Activated CD8-positive, alpha-beta memory T cell treated with anti-CD3 and anti-CD28 coated beads, Interleukin-2, amount 10 ng/mL, durations not matched to agents 7 days and 5 days (primary cell): Measurements from ENCODE around the gene CAPN13. TPM values are rescaled to one million over a fixed set of nuclear protein-coding genes. Genes with fewer than 3 reads are reported as not detected.

Experiments
- ATAC-seq: fragments of 150-1000 bp; cut with Tn5 transposase; one replicate; pipeline ENCODE4 v1.10.0; 2021; ENCODE audit warnings: moderate library complexity
- CTCF ChIA-PET: fragments of 350-600 bp; sonication (Branson Sonifier 250); formaldehyde crosslinking; loops from one replicate; lab custom pipeline; 2021; ENCODE audit warnings: antibody characterized with exemption; lab: Charles Lee
- DNase-seq: peaks from one replicate; pipeline ENCODE4 v3.0.0-alpha.2; 2020
- H3K27ac Mint-ChIP-seq: one replicate; pipeline ENCODE4 v1.8.0; 2021; ENCODE audit warnings: mild to moderate bottlenecking, mixed read lengths
- H3K27me3 Mint-ChIP-seq: one replicate; pipeline ENCODE4 v1.8.0; 2021; ENCODE audit warnings: mixed read lengths
- H3K36me3 Mint-ChIP-seq: one replicate; pipeline ENCODE4 v1.8.0; 2021; ENCODE audit warnings: mild to moderate bottlenecking, mixed read lengths
- H3K4me1 Mint-ChIP-seq: one replicate; pipeline ENCODE4 v1.8.0; 2021; ENCODE audit warnings: mixed read lengths
- H3K4me3 Mint-ChIP-seq: one replicate; pipeline ENCODE4 v1.8.0; 2021; ENCODE audit warnings: mild to moderate bottlenecking, moderate library complexity, mixed read lengths
- H3K9me3 Mint-ChIP-seq: one replicate; pipeline ENCODE4 v1.8.0; 2022; ENCODE audit warnings: low read depth, mixed read lengths
- total RNA-seq, 2 experiments: library from RNA; stranded (reverse); gene quantifications; one replicate each; pipeline ENCODE4 v1.2.3, GENCODE V29; 2021

The CAPN13 gene
- total RNA-seq, 2 experiments from 2014 or later, result not detected

DNA sequence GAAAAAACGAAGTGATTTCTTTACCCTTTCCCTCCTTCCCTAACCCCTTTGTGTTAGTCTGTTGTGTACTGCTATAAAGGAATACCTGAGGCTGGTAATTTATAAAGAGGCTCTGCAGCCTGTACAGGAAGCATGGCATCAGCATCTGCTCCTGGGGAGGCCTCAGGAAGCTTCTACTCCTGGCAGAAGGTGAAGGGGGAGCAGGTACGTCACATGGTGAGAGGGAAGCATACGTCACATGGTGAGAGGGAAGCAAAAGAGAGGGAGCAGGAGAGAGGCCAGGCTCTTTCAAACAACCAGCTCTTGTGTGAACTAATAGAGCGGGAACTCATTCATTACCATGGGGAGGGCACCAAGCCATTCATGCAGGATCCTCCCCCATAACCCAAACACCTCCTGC lies 126.2 kb downstream of the CAPN13 start:
- no peak overlapping the region for H3K4me3 Mint-ChIP-seq
- no peaks in the 10 kb centered on the region for H3K4me1 Mint-ChIP-seq
- H3K27ac Mint-ChIP-seq, result no peak overlapping the region
- ATAC-seq (no peak), DNase-seq (peak; percentile 23)
- no peaks in the 10 kb centered on the region for H3K9me3 Mint-ChIP-seq
- H3K27me3 Mint-ChIP-seq, result no peaks in the 10 kb centered on the region
- CTCF ChIA-PET, result interaction anchor here (0.9 to 1.4 kb wide), 3 partner anchors 26 to 516 kb away, joined by 3 to 4 read pairs (median 3); no protein-coding TSS in a partner anchor
- H3K36me3 Mint-ChIP-seq, result no peaks in the 10 kb centered on the region

- DNase-seq, result peak; percentile 16
- Mint-ChIP-seq H3K27me3 (no peaks in the 10 kb centered on the region), H3K9me3 (no peaks in the 10 kb centered on the region), H3K4me3 (no peak overlapping the region), H3K27ac (no peak overlapping the region), H3K4me1 (no peaks in the 10 kb centered on the region), H3K36me3 (no peaks in the 10 kb centered on the region)
- CTCF ChIA-PET, result no interaction called here
- ATAC-seq, result no peak
These were observed 127.1 kb downstream of the CAPN13 start for GRCh38 chr2:30680121-30680520.

DNA sequence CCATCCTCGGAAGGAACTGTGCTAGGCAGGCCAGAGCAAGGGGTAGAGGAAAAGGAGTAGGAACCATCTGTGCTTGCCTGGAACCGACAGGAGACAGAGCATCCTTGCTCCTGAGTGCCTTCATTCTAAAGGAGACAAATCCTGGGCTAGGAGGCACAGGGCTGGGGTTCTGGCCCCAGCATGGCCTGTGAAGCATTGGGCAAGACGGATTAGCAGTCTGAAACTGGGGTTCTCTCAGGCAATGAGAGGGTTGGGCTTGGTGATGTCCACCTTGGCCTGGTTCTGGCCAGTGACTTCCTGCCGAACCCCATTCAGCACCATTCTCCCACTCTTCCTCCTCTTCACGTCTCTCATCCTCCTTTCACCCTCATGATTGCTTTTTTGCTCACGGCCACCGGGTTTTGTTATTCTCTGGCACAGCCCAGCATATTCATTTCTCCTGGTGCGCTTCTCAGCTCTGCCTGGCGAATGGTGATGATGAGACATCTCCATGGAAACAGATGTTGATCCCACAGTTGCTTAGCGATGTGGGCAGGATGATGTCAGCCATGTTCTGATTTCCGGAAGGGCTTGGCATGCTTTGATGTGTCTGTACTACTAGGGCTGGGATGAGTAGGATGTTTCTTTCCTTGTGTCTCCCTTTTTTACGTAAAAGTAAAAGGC lies 127.7 kb downstream of the CAPN13 start:
- ATAC-seq (no peak), DNase-seq (peak; percentile 30)
- H3K4me3 Mint-ChIP-seq, result no peak overlapping the region
- no peaks in the 10 kb centered on the region for H3K9me3 Mint-ChIP-seq
- H3K27ac Mint-ChIP-seq, result no peak overlapping the region
- CTCF ChIA-PET, result no interaction called here
- H3K36me3 Mint-ChIP-seq, result no peaks in the 10 kb centered on the region
- H3K4me1 Mint-ChIP-seq, result no peaks in the 10 kb centered on the region
- peaks cover 3% of the 10 kb centered on the region for H3K27me3 Mint-ChIP-seq

- Mint-ChIP-seq H3K4me1 (no peaks in the 10 kb centered on the region), H3K9me3 (no peaks in the 10 kb centered on the region), H3K27ac (no peak overlapping the region), H3K27me3 (peaks cover 7% of the 10 kb centered on the region), H3K36me3 (no peaks in the 10 kb centered on the region), H3K4me3 (no peak overlapping the region)
- CTCF ChIA-PET, result interaction anchor here (1.6 kb wide), 1 partner anchor 514 kb away, joined by 4 read pairs; no protein-coding TSS in a partner anchor
- DNase-seq, result peak; percentile 19
- no peak for ATAC-seq
These were observed 128.7 kb downstream of the CAPN13 start for GRCh38 chr2:30678410-30679137.

- CTCF ChIA-PET, result interaction anchor here (1.6 kb wide), 1 partner anchor 513 kb away, joined by 4 read pairs; no protein-coding TSS in a partner anchor
- Mint-ChIP-seq H3K4me3 (no peak overlapping the region), H3K36me3 (no peaks in the 10 kb centered on the region), H3K9me3 (no peaks in the 10 kb centered on the region), H3K27ac (no peak overlapping the region), H3K27me3 (peaks cover 9% of the 10 kb centered on the region), H3K4me1 (no peaks in the 10 kb centered on the region)
- ATAC-seq (no peak), DNase-seq (peak; percentile 26)
These were observed 129.3 kb downstream of the CAPN13 start for GRCh38 chr2:30677861-30678385.

DNA sequence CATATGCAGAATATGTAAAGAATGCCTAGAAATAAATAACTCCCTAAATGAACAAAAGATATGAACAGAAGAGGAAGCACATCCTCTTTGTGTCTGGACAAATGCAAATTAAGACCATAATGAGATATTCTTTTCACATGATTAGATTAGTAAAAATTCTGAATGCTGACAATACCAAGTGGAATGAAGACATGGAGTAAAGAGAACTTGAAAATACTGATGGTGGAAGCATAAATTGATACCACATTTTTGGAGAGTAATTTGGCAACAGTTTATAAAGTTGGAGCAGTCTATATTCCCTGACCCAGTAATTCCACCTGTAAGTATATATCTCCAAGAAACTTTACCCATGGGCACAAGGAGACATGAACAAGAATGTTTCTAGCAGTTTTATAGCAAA lies 130.0 kb downstream of the CAPN13 start:
- no peak overlapping the region for H3K27ac Mint-ChIP-seq
- H3K27me3 Mint-ChIP-seq, result peaks cover 14% of the 10 kb centered on the region
- no peaks in the 10 kb centered on the region for H3K4me1 Mint-ChIP-seq
- CTCF ChIA-PET, result no interaction called here
- H3K9me3 Mint-ChIP-seq, result no peaks in the 10 kb centered on the region
- H3K36me3 Mint-ChIP-seq, result no peaks in the 10 kb centered on the region
- DNase-seq (no peak), ATAC-seq (no peak)
- H3K4me3 Mint-ChIP-seq, result no peak overlapping the region

DNA sequence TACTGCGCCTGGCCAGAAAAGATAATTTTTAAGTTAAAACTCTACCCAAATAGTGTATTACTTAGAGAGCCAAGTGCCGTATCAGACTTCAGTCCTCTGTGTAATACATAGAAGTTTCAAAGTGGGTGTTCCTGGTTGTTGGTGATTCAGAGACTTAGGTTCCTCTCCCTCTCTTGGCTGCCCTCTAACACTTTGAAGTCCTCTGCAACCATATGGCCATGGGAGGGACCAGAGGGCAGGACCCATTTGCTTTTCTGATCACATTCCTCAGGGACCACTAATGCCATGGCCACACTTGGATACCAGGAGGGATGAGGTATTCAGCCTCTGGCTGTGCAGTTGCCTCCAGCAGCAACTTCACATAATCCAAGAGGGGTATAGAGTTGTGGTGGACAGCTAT lies 131.5 kb downstream of the CAPN13 start:
- Mint-ChIP-seq H3K9me3 (no peaks in the 10 kb centered on the region), H3K4me3 (no peak overlapping the region), H3K4me1 (no peaks in the 10 kb centered on the region), H3K36me3 (no peaks in the 10 kb centered on the region), H3K27ac (no peak overlapping the region), H3K27me3 (peaks cover 15% of the 10 kb centered on the region)
- DNase-seq (peak; percentile 19), ATAC-seq (no peak)
- CTCF ChIA-PET, result no interaction called here

DNA sequence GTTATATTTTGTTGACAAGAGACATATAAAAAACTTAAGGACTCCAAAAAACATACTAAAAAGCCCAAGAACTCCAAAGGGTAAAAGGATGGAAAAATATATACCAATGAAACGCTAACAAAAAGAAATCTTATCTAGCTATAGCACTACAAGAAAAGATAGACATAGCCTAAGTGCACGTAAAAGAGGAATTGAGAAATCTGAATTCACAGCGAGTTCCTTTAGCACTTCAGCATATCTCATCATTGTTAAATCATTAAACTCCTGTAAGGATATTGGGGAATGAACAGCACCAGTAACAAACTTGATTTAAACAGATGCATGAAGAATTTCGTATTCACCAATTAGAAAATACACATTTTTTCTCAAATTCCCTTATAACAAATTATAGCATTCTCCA lies 134.1 kb downstream of the CAPN13 start:
- ATAC-seq (no peak), DNase-seq (no peak)
- no peaks in the 10 kb centered on the region for H3K4me1 Mint-ChIP-seq
- H3K27me3 Mint-ChIP-seq, result peaks cover 15% of the 10 kb centered on the region
- CTCF ChIA-PET, result interaction anchor here (1.0 kb wide), 1 partner anchor 38 kb away, joined by 4 read pairs; no protein-coding TSS in a partner anchor
- no peak overlapping the region for H3K27ac Mint-ChIP-seq
- H3K36me3 Mint-ChIP-seq, result peaks cover 9% of the 10 kb centered on the region
- peaks cover 7% of the 10 kb centered on the region for H3K9me3 Mint-ChIP-seq
- H3K4me3 Mint-ChIP-seq, result no peak overlapping the region
